Mesodermal cell (in vitro differentiated cells): ENCODE results near the gene C11orf86.
"Not testable (repeated sequence)": the region's sequence is repeated elsewhere in the genome, so short reads cannot be mapped to it uniquely, and the experiment has no call there.

Experiments used
- H3K27ac ChIP-seq: 2 replicates; pipeline ENCODE4 v1.7.0; 2013; ENCODE audit warnings: mild to moderate bottlenecking, low read depth, low read length, moderate library complexity; ENCODE audit not compliant: severe bottlenecking
- H3K36me3 ChIP-seq: 2 replicates; pipeline ENCODE4 v1.7.1; 2013; ENCODE audit warnings: mild to moderate bottlenecking, low read length, moderate library complexity; ENCODE audit not compliant: control insufficient read depth, insufficient read depth
- H3K4me1 ChIP-seq: one replicate; pipeline ENCODE4 v1.7.1; 2013; ENCODE audit warnings: mild to moderate bottlenecking, low read length; ENCODE audit not compliant: insufficient read depth, control insufficient read depth, poor library complexity, severe bottlenecking
- H3K4me3 ChIP-seq: 2 replicates; pipeline ENCODE4 v1.7.0; 2013; ENCODE audit warnings: low read length, control low read depth, mild to moderate bottlenecking; ENCODE audit not compliant: insufficient read depth, poor library complexity, severe bottlenecking; ENCODE audit errors: extremely low read depth
- H3K9me3 ChIP-seq: 2 replicates; pipeline ENCODE4 v1.7.1; 2013; ENCODE audit warnings: mild to moderate bottlenecking, low read length, moderate library complexity; ENCODE audit not compliant: control insufficient read depth
- WGBS, 2 experiments: methylation state at CpG; one replicate each; pipeline ENCODE4 v1.1.5; 2013; ENCODE audit warnings: missing lambda C conversion rate in 2 of 2; ENCODE audit not compliant: insufficient coverage in 2 of 2; 5-methylcytosine and 5-hydroxymethylcytosine counted together

C11orf86 gene

GRCh38 chr11:66951927-66952337 lies 23.2 kb upstream of the C11orf86 start:
- Histone ChIP-seq H3K36me3 (no peaks in the 10 kb centered on the region), H3K4me3 (no peak overlapping the region), H3K9me3 (no peaks in the 10 kb centered on the region), H3K4me1 (peaks cover 10% of the 10 kb centered on the region), H3K27ac (no peak overlapping the region)
- WGBS, 2 experiments, result 71 to 81% methylated on average over 7 of the region's 7 CpGs

GRCh38 chr11:66953081-66953833 lies 21.8 kb upstream of the C11orf86 start:
- Histone ChIP-seq H3K4me3 (no peak overlapping the region), H3K27ac (no peak overlapping the region), H3K9me3 (no peaks in the 10 kb centered on the region), H3K36me3 (no peaks in the 10 kb centered on the region), H3K4me1 (peaks cover 15% of the 10 kb centered on the region)
- 97 to 98% methylated on average over 12 to 13 of the region's 13 CpGs for WGBS, 2 experiments

- no peak overlapping the region for H3K4me3 ChIP-seq
- peaks cover 9% of the 10 kb centered on the region for H3K4me1 ChIP-seq
- peak overlapping the region; percentile 67 for H3K27ac ChIP-seq
- no peaks in the 10 kb centered on the region for H3K9me3 ChIP-seq
- no peaks in the 10 kb centered on the region for H3K36me3 ChIP-seq
- 78 to 93% methylated on average over 2 to 3 of the region's 7 CpGs for WGBS, 2 experiments
Observed at GRCh38 chr11:66956689-66957290, 18.3 kb upstream of the C11orf86 start.

DNA sequence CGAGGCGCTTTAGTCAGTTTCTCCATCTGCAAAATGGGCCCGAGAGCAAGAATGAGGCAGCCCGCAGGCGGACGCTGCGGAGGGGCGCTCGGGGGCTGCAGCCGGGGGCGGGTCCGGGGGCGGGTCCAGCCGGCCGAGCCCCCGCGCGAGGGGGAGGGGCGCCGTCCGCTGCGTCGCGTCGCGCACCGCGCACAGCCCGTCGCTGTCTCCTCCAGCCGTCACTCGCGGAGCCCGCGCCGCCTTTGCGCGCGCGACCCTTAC lies 17.2 kb upstream of the C11orf86 start:
- Histone ChIP-seq H3K36me3 (no peaks in the 10 kb centered on the region), H3K27ac (peak overlapping the region; percentile 86), H3K4me3 (peak overlapping the region; percentile 56), H3K4me1 (peaks cover 9% of the 10 kb centered on the region), H3K9me3 (no peaks in the 10 kb centered on the region)
- WGBS, 2 experiments, result 0 to 2% methylated on average over 19 to 22 of the region's 40 CpGs

- Histone ChIP-seq H3K36me3 (no peaks in the 10 kb centered on the region), H3K27ac (peak within 1 kb of the TSS; percentile 86), H3K4me1 (peaks cover 9% of the 10 kb centered on the region), H3K4me3 (peak within 1 kb of the TSS; percentile 56), H3K9me3 (no peaks in the 10 kb centered on the region)
- 1% methylated on average over 66 to 67 of the region's 74 CpGs for WGBS, 2 experiments
Observed at GRCh38 chr11:66958232-66958955, 16.7 kb upstream of the C11orf86 start, which contains the start of gene PC. Gene PC (minus strand): TSS chr11:66958383. CDS start chr11:66872159, 86,224 bp downstream.

- Histone ChIP-seq H3K4me1 (peaks cover 9% of the 10 kb centered on the region), H3K27ac (peak overlapping the region; percentile 11), H3K9me3 (no peaks in the 10 kb centered on the region), H3K36me3 (no peaks in the 10 kb centered on the region), H3K4me3 (peak overlapping the region; percentile 56)
- 58 to 59% methylated on average over 10 of the region's 10 CpGs for WGBS, 2 experiments
Observed at GRCh38 chr11:66958956-66959274, 16.2 kb upstream of the C11orf86 start.

DNA sequence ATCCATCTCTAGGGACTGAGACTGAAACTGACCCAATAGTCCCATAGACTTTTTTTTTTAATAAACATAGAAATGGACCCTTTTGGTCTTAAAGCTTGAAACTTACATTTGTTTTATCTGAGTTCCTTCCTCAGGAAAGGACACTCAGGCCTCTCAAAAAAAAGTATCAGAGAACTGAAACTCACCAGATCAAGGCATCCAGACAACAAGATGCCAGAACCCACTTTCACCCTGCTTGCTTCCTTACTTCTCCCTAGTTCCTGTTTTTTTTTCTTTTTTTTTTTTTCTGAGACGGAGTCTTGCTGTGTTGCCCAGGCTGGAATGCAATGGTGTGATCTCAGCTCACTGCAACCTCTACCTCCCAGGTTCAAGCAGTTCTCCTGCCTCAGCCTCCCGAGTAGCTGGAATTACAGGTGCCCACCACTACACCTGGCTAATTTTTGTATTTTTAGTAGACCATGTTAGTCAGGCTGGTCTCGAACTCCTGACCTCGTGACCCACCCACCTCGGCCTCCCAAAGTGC lies 13.4 kb upstream of the C11orf86 start:
- 90% methylated on average over 3 of the region's 5 CpGs for WGBS, 2 experiments
- H3K4me3 ChIP-seq, H3K4me1 ChIP-seq, H3K9me3 ChIP-seq, H3K27ac ChIP-seq, H3K36me3 ChIP-seq: not testable (repeated sequence)

DNA sequence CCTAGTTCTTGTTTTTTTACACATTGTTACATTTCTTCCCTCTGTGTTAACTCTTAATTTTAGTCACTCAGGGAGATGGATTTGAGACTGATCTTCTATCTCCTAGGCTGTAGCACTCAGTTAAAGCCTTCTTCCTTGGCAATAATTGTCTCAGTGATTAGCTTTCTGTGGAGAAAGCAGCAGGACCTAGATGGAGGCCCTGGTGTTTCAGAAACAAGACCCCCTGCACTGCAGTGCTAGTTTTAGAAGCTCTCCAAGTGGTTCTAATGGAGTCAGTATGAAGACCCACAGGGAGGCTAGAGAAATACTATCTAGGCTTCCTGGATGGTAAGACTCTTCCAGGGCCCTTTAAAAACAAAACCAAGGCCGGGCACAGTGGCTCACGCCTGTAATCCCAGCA lies 12.9 kb upstream of the C11orf86 start:
- WGBS, 2 experiments, result 100% methylated on average over 1 of the region's 2 CpGs

DNA sequence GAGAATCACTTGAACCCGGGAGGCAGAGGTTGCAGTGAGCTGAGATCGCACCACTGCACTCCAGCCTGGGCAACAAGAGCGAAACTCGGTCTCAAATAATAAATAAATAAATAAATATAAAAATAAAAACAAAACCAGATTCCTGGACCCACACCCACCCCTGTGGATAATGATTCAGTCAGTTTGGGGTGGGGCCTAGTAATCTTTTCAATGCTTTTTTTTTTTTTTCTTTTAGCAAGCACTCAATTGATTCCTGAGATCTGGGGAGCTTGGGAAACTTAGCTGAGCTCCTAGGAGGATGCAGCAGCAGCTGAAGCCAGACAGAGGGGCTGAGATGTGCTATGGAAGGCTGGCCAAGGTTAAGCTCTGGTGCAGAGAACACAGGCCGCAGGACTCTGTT lies 12.3 kb upstream of the C11orf86 start:
- 80 to 100% methylated on average over 1 of the region's 5 CpGs for WGBS, 2 experiments
- Histone ChIP-seq H3K4me1 (no peaks in the 10 kb centered on the region), H3K4me3 (no peak overlapping the region), H3K9me3 (no peaks in the 10 kb centered on the region), H3K36me3 (no peaks in the 10 kb centered on the region), H3K27ac (no peak overlapping the region)

More for the DNA sequence above, 12.9 kb upstream of the C11orf86 start:
- no peak overlapping the region for H3K27ac ChIP-seq
- H3K36me3 ChIP-seq, result no peaks in the 10 kb centered on the region
- H3K4me3 ChIP-seq, result no peak overlapping the region
- no peaks in the 10 kb centered on the region for H3K9me3 ChIP-seq
- peaks cover 2% of the 10 kb centered on the region for H3K4me1 ChIP-seq

GRCh38 chr11:66964495-66964894 lies 10.6 kb upstream of the C11orf86 start:
- Histone ChIP-seq H3K27ac (no peak overlapping the region), H3K4me3 (no peak overlapping the region), H3K4me1 (no peaks in the 10 kb centered on the region), H3K9me3 (no peaks in the 10 kb centered on the region), H3K36me3 (no peaks in the 10 kb centered on the region)
- WGBS, 2 experiments, result 67 to 83% methylated on average over 1 to 3 of the region's 3 CpGs
